Measurements from ENCODE around the gene C4orf50. TPM values are rescaled to one million over a fixed set of nuclear protein-coding genes. Genes with fewer than 3 reads are reported as not detected.

Gene C4orf50
- total RNA-seq, 1 donor from 2014 or later: not detected

- no peaks in the 10 kb centered on the region for H3K4me1 Mint-ChIP-seq
- TF ChIP-seq, protein P1, sequence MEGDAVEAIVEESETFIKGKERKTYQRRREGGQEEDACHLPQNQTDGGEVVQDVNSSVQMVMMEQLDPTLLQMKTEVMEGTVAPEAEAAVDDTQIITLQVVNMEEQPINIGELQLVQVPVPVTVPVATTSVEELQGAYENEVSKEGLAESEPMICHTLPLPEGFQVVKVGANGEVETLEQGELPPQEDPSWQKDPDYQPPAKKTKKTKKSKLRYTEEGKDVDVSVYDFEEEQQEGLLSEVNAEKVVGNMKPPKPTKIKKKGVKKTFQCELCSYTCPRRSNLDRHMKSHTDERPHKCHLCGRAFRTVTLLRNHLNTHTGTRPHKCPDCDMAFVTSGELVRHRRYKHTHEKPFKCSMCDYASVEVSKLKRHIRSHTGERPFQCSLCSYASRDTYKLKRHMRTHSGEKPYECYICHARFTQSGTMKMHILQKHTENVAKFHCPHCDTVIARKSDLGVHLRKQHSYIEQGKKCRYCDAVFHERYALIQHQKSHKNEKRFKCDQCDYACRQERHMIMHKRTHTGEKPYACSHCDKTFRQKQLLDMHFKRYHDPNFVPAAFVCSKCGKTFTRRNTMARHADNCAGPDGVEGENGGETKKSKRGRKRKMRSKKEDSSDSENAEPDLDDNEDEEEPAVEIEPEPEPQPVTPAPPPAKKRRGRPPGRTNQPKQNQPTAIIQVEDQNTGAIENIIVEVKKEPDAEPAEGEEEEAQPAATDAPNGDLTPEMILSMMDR (IDR thresholded peaks at IDR 0.05): no peak
- ATAC-seq (ENCODE audit: low read depth): no peak
- H3K27me3 Mint-ChIP-seq: peaks cover 10% of the 10 kb centered on the region
- H3K36me3 Mint-ChIP-seq (ENCODE audit: low read depth): no peaks in the 10 kb centered on the region
- CTCF ChIA-PET: no interaction called here
- POLR2A ChIA-PET: no interaction called here
- intact Hi-C loops (cut with micrococcal nuclease): no loop called here
- no peak for DNase-seq
- no peak overlapping the region for H3K4me3 Mint-ChIP-seq
- H3K9me3 Mint-ChIP-seq: no peaks in the 10 kb centered on the region
- H3K27ac Mint-ChIP-seq: no peak overlapping the region
Observed at GRCh38 chr4:5930876-5931275, 87.4 kb downstream of the C4orf50 start.

- ATAC-seq (ENCODE audit: low read depth): no peak
- H3K4me1 Mint-ChIP-seq: no peaks in the 10 kb centered on the region
- intact Hi-C loops (cut with micrococcal nuclease): no loop called here
- no peaks in the 10 kb centered on the region for H3K36me3 Mint-ChIP-seq (ENCODE audit: low read depth)
- H3K9me3 Mint-ChIP-seq: no peaks in the 10 kb centered on the region
- TF ChIP-seq, protein P1 (IDR thresholded peaks at IDR 0.05): no peak
- no peak overlapping the region for H3K27ac Mint-ChIP-seq
- H3K27me3 Mint-ChIP-seq: peaks cover 10% of the 10 kb centered on the region
- DNase-seq: no peak
- no peak overlapping the region for H3K4me3 Mint-ChIP-seq
- POLR2A ChIA-PET: no interaction called here
- CTCF ChIA-PET: no interaction called here
Observed at GRCh38 chr4:5930456-5930855, 87.8 kb downstream of the C4orf50 start.

DNA sequence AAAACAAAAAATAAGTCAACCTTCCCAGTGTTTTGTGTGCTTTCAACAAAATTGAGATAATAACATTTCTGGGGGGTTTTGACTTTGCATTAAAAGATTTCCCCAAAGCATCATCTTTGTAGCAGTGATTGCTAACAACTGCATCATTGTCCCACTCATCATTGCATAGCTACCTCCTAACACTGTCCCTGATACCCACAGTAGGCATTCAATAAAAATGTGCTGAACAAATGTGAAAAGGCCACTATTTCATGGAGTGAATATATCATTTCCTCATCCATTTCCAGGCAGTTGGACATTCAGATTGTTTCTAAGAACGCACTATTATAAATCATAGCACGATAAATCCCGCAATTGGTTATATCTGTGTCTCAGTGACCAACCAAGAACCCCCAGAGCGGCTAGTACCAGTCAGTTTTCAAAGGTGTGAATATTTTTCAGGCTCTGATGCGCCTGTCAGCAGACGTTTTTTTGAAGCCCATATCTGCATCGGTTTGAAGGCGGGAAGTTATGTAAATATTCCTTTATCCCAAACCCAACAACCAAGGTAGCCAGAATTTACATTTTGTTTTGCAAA, 89.3 kb downstream of the C4orf50 start:
- ATAC-seq (ENCODE audit: low read depth): no peak
- POLR2A ChIA-PET: no interaction called here
- TF ChIP-seq, protein P1 (IDR thresholded peaks at IDR 0.05): no peak
- H3K27ac Mint-ChIP-seq: no peak overlapping the region
- no peak overlapping the region for H3K4me3 Mint-ChIP-seq
- H3K4me1 Mint-ChIP-seq: no peaks in the 10 kb centered on the region
- no peaks in the 10 kb centered on the region for H3K9me3 Mint-ChIP-seq
- DNase-seq: no peak
- peaks cover 6% of the 10 kb centered on the region for H3K27me3 Mint-ChIP-seq
- no peaks in the 10 kb centered on the region for H3K36me3 Mint-ChIP-seq (ENCODE audit: low read depth)
- CTCF ChIA-PET: no interaction called here
- intact Hi-C loops (cut with micrococcal nuclease): no loop called here

GRCh38 chr4:5928274-5928673, 90.0 kb downstream of the C4orf50 start:
- POLR2A ChIA-PET: no interaction called here
- DNase-seq (no peak), ATAC-seq (ENCODE audit: low read depth) (no peak)
- H3K36me3 Mint-ChIP-seq (ENCODE audit: low read depth): no peaks in the 10 kb centered on the region
- no peak overlapping the region for H3K4me3 Mint-ChIP-seq
- peaks cover 7% of the 10 kb centered on the region for H3K27me3 Mint-ChIP-seq
- CTCF ChIA-PET: no interaction called here
- H3K4me1 Mint-ChIP-seq: no peaks in the 10 kb centered on the region
- TF ChIP-seq, protein P1 (IDR thresholded peaks at IDR 0.05): no peak
- no peak overlapping the region for H3K27ac Mint-ChIP-seq
- intact Hi-C loops (cut with micrococcal nuclease): no loop called here
- H3K9me3 Mint-ChIP-seq: no peaks in the 10 kb centered on the region

- Mint-ChIP-seq H3K9me3 (no peaks in the 10 kb centered on the region), H3K4me3 (no peak overlapping the region), H3K4me1 (no peaks in the 10 kb centered on the region), H3K27ac (no peak overlapping the region), H3K27me3 (peaks cover 9% of the 10 kb centered on the region), H3K36me3 (ENCODE audit: low read depth) (no peaks in the 10 kb centered on the region)
- ATAC-seq (ENCODE audit: low read depth) (no peak), DNase-seq (no peak)
- TF ChIP-seq, protein P1 (IDR thresholded peaks at IDR 0.05): no peak
- POLR2A ChIA-PET: no interaction called here
- intact Hi-C loops (cut with micrococcal nuclease): no loop called here
- CTCF ChIA-PET: no interaction called here
Observed at GRCh38 chr4:5927747-5928146, 90.5 kb downstream of the C4orf50 start.
